NB4 (cell line): Measurements from ENCODE around the gene CDH18.
"Not testable (repeated sequence)": the region's sequence is repeated elsewhere in the genome, so short reads cannot be mapped to it uniquely, and the experiment has no call there.

Experiments used
- DNase-seq: peaks from one replicate; pipeline ENCODE4 v3.0.0; 2010; ENCODE audit warnings: low read depth
- H3K4me3 ChIP-seq: one replicate; pipeline ENCODE4 v1.5.1; 2011; ENCODE audit warnings: mild to moderate bottlenecking, low read depth, low read length, moderate library complexity
- MYC ChIP-seq: IDR thresholded peaks from 2 replicates; pipeline ENCODE4 v1.6.1; 2011; ENCODE audit warnings: low read depth, low read length
- POLR2A ChIP-seq: IDR thresholded peaks from 2 replicates; pipeline ENCODE4 v1.6.1; 2011; ENCODE audit warnings: mild to moderate bottlenecking; ENCODE audit not compliant: insufficient read length; ENCODE audit errors: extremely low read depth
- TF ChIP-seq, protein P1 (sequence below): IDR thresholded peaks from 2 replicates; pipeline ENCODE4 v1.6.1; 2011; ENCODE audit warnings: low read depth, low read length
- TF ChIP-seq, protein P2 (sequence below): IDR thresholded peaks from one replicate; pipeline ENCODE4 v1.5.1; 2012; ENCODE audit warnings: low read depth, low read length

Gene CDH18

DNA sequence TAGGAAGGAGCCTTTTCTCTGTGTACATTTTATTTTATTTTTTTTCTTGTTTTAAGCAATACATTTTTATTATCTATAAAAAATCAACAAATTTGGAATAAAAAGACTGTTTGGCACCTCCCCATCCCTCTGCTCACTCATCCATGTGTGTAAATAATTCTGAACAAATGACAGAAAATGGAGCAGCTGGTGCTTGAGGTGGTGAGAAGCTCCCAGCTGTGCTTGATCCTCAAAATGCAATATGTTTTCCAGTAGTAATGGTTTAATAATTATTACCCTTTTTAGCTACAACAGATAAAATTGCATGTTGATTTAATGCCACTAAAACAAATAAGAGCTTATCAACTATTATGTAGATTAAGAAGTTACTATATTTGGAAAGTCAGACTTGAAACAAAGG is 132.5 kb downstream of the CDH18 start:
- TF ChIP-seq, protein P1, sequence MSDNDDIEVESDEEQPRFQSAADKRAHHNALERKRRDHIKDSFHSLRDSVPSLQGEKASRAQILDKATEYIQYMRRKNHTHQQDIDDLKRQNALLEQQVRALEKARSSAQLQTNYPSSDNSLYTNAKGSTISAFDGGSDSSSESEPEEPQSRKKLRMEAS: no peak
- TF ChIP-seq MYC (no peak), POLR2A (no peak)
- TF ChIP-seq, protein P2, sequence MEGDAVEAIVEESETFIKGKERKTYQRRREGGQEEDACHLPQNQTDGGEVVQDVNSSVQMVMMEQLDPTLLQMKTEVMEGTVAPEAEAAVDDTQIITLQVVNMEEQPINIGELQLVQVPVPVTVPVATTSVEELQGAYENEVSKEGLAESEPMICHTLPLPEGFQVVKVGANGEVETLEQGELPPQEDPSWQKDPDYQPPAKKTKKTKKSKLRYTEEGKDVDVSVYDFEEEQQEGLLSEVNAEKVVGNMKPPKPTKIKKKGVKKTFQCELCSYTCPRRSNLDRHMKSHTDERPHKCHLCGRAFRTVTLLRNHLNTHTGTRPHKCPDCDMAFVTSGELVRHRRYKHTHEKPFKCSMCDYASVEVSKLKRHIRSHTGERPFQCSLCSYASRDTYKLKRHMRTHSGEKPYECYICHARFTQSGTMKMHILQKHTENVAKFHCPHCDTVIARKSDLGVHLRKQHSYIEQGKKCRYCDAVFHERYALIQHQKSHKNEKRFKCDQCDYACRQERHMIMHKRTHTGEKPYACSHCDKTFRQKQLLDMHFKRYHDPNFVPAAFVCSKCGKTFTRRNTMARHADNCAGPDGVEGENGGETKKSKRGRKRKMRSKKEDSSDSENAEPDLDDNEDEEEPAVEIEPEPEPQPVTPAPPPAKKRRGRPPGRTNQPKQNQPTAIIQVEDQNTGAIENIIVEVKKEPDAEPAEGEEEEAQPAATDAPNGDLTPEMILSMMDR: no peak
- DNase-seq: no peak
- no peak overlapping the region for H3K4me3 ChIP-seq

DNA sequence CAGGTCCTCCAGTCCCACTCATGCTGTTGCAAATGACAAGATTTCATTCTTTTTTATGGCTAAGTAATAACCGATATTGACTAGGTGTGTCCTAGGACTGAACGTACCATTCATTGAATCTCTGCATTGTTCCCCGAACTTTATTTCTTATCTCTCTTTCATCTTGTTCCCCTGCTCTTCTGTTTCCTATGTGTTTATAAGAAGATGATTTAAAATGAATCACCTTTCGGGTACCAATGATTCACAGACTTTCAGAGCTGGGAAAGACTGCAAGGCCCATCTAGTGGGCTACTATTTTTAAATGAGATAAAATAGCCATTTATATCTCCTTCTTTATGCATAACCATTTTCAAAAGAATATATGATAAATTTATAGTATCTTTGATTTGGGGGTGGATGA is 133.0 kb downstream of the CDH18 start:
- TF ChIP-seq, protein P1: no peak
- TF ChIP-seq MYC (no peak), POLR2A (no peak)
- TF ChIP-seq, protein P2: no peak
- no peak for DNase-seq
- H3K4me3 ChIP-seq: no peak overlapping the region

DNA sequence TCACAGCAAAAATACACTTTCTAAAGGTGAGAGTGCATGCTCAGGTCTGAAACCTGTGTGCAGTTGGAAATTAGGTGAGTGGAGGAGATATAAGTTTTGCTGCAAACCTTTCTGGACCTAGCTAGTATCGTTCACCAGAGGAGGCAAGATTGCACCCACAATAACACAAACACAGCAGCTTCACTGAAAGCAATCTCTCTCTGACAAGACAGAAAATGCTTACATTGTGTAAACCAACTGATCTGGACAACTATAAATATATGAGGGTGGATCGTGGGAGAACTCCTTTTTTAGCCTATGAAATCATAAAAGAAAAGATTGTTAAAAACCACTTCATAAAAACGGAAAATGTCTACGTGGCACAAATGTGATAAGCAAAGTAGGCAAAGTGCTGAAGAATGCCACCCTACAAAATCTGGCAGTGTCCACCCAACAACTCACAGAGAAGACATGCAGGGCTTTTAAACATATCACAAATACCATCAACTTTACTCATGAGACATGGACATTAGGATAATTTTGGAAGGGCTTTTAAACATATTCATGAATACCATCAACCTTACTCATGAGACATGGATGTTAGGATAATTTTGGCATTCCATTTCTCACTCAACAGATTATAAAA is 134.3 kb downstream of the CDH18 start:
- no peak overlapping the region for H3K4me3 ChIP-seq
- no peak for DNase-seq
- TF ChIP-seq, protein P1: no peak
- no peak for TF ChIP-seq MYC
- TF ChIP-seq, protein P2: no peak
- TF ChIP-seq POLR2A: no peak

DNA sequence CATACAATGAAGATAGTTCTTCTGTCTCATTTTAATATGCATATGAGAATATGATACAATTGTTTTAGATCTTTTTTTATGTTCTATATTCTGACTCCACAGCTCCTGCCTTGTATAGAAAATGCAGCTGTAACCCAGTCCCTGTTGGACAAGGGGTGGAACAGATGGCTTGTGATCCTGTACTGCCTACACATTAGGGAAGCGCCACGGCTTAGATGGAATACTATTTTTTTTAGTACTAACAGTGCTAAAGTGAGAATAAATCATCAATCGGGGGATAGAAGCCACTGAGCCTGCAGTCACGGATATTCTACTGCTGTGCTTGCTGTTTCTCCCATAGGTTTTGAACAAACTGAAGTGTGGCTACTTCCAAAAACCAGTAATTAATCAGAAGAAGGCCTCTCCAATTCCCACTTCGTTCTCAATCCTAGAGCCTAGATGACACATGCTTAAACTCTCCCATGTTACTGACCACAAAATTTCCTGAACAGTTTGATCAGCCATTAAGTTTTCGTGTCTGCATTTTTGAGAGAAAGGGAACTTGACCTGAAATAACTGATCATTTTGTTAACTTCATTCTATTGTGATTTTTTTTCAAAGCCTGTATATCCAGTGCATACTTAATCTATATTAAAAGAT is 150.3 kb downstream of the CDH18 start:
- no peak overlapping the region for H3K4me3 ChIP-seq
- TF ChIP-seq POLR2A: no peak
- TF ChIP-seq, protein P1: no peak
- TF ChIP-seq, protein P2: no peak
- no peak for TF ChIP-seq MYC
- DNase-seq: no peak

DNA sequence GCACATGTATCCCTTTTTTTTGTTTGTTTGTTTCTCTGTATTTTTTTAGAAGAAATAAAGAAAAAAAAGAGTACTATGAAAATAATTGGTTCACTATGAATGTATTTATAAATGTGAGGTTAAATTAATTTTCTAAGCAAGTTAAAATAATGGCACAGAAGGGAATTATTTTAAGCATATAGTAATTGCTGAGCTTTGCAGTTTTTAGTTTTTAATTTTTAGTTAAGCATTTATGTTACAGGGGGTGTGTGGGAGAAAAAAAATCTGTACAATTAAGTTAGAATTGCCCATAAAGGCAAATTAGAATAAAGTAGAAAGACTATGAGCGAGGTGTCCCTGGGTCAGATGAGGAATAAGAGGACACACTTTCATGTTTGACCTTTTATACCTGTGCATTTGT is 152.6 kb downstream of the CDH18 start:
- no peak overlapping the region for H3K4me3 ChIP-seq

DNA sequence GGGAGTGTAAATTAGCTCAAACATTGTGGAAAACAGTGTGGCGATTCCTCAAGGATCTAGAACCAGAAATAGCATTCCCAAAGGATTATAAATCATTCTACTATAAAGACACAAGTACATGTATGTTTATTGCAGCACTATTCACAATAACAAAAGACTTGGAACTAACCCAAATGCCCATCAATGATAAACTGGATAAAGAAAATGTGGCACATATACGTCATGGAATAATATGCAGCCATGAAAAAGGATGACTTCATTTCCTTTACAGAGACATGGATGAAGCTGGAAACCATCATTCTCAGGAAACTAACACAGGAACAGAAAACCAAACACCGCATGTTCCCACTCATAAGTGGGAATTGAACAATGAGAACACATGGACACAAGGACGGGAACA is 175.3 kb downstream of the CDH18 start:
- not testable (repeated sequence) for H3K4me3 ChIP-seq, DNase-seq

More for the DNA sequence above, 152.6 kb downstream of the CDH18 start:
- TF ChIP-seq, protein P1: no peak
- TF ChIP-seq, protein P2: no peak
- no peak for TF ChIP-seq MYC
- TF ChIP-seq POLR2A: no peak
- no peak for DNase-seq
